GM21825 (cell line): Measurements from ENCODE around the gene PSKH1.
A peak's percentile ranks its signal among the peaks of the same experiment; 100 is the strongest.
"Not testable (repeated sequence)": the region's sequence is repeated elsewhere in the genome, so short reads cannot be mapped to it uniquely, and the experiment has no call there.

Source experiments
- ATAC-seq: cut with Tn5 transposase; IDR thresholded peaks from one replicate; pipeline ENCODE4 v1.9.1; 2021; ENCODE audit warnings: mild to moderate bottlenecking, moderate library complexity; ENCODE audit not compliant: unreplicated experiment

Gene PSKH1

DNA sequence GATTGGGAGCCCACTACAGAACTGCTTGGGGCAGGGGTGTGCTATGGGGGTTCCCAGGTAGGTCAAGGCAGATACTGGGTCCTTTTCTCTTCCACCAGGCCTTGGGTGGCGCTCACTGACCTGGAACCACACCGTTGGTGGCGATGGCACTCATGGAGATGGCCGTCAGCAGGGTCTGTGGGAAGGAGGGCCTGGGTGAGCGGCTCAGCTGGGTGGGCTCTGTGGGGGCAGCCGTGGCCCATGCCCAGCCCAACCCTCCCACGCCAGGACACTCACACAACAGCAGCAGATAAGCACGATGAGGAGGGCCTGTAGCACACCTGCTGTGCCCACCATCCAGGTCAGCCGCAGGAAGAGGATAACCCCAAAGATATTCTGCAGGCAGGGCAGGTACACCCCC, 64.6 kb downstream of the PSKH1 start:
- no peak for ATAC-seq

DNA sequence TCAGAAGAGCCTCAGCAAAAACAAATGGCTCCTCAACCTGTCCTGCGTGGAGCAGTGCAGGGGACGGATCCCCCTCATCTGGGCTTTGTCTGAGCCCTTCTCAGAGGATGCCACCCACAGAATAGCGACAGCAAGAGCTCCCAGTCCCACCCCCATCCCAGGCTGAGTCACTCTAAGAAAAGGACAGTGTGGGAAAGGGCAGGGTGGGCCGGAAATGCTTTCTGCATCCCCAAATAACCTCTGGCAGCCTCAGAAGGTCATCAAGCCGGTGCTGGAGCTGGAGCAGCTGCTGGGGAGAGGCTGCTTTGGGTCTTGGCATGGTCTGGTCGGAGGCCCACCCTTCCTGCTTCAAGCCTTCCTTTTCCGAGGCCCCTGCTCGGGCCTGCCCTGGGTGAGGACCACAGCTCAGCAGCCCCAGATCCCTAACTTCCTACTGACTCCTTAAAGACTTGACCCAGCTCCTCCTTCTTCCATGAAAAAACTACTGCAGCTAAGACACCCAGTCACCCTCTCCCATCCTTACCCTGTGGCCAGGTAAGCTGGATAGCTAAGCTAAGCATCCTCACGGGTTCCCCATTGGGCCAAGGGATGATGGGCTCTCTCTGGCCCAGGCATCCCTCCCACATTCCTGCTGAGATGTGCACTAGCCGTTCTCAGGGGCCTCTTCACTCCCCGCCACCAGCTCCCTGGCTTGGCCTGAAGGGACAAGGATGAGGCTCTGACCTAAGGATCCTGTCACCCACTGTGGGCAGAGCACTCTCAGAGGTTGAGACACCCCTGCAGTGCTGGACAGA, 66.7 kb downstream of the PSKH1 start:
- no peak for ATAC-seq

DNA sequence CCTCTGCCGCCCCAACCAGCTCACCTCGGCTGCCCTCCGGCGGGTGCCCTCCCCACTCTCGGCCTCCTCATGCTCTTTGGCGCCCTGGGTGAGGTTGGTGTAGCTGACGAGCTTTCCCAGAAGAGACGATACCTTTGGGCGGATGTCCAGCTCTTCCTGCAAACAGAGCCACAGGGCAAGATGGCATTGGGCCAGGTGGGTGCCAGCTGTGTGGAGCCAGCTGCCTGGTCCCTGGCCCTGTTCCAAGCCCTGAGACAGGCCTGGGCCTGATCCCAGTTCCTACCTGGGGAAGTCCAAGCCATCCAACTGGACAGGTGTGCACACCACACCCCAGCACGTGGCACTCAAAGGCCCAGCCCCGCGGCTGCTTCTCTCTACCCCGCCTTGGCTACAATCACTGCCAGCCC, 68.5 kb downstream of the PSKH1 start:
- ATAC-seq = no peak

DNA sequence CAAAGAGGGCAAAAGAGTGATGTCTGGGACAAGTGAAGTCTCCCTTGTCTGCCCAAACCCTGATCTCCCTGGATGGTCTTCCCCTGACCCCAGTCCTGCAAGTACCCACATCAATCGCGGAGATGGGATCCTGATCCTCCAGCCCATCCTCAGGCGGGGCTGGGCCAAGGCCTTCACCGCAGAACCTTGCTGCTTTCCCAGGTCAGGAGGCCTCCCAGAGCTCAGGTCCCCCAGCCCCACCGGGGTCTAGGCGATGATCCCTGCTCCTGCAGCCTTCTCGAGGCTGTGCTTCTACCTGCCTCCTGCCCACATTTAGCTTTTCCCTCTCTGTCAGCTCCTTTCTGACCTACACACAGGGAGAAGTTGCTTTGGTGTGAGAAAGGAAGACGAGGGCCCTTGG, 69.1 kb downstream of the PSKH1 start:
- ATAC-seq = no peak

DNA sequence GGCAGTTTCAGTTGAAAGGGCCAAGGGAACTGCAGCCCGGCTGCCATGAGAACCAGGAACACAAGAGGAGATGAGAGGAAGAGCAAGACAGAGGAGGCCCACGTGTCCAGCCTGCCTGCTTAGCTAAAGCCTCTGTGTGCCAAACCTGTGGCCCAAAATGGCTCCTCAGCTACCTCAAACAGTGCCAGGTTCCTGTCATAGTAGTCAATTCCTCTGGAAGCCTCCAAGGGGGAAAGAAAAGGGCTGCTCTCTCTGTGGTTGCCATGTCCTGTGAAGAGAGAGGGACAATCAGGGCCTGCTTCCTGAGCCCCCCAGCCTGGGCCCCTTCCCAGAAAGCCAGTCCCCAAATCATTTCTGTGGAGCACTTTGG, 70.2 kb downstream of the PSKH1 start:
- no peak for ATAC-seq

DNA sequence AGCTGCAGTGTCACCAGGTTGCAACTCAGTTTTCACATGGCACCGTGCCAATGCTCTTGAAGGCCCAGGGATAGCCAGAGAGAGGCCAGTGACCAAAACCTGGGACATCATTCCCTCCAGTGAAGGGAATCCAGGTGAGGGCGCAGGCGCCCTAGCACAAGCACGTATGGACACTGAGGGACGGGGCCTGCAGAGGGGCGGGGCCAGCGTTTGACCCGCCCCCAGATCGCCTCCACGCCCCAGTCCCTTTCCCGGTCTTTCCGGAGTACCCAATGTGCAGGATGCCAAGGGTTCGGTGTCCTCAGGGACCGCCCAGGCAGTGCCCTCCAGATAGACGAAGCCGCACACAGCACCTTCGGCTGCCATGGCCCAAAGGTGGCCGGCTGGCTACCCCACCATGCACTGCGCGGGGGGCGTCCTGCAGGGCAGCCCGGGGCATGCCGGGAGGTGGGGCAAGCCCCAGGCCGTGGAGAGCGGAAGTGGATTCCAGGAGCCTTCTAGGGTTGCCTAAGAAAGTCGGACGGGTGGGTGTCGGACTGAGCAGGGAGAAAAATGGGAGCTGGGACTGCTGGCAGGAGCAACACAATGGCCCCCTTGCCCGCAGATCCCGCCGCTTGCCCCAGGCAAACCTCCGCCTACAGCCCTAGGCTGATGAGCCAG, 70.7 kb downstream of the PSKH1 start:
- ATAC-seq = no peak

DNA sequence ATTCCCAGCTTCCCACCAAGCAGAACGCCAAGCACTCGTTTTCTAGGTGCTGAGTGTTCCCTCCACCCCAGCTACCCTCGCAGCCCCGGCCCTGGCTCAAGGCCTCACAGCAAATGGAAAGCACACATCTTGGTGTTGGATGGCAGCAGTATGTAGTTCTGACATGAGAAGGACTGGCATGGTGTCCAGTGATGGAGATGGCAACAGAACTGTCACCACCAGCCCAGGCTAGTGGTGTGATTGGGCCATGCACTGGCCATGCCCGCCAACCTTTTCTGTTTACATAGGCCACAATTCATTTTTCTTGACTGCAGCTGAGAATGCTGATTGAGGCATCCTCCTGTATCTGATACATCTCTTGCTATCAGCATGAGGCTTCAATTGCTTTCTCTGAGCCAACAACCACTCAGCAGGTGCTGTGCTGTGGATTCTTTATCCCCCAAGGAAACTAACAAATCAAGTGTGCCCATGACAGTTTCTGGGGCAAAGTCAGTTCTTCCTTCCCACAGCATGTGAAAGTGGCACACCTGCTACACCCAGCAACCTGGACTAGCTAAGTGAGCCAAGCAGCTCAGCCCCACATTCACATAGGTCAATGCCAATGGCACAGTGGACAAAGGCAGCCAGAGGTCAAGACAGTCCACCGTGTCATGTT, 71.5 kb downstream of the PSKH1 start:
- no peak for ATAC-seq

DNA sequence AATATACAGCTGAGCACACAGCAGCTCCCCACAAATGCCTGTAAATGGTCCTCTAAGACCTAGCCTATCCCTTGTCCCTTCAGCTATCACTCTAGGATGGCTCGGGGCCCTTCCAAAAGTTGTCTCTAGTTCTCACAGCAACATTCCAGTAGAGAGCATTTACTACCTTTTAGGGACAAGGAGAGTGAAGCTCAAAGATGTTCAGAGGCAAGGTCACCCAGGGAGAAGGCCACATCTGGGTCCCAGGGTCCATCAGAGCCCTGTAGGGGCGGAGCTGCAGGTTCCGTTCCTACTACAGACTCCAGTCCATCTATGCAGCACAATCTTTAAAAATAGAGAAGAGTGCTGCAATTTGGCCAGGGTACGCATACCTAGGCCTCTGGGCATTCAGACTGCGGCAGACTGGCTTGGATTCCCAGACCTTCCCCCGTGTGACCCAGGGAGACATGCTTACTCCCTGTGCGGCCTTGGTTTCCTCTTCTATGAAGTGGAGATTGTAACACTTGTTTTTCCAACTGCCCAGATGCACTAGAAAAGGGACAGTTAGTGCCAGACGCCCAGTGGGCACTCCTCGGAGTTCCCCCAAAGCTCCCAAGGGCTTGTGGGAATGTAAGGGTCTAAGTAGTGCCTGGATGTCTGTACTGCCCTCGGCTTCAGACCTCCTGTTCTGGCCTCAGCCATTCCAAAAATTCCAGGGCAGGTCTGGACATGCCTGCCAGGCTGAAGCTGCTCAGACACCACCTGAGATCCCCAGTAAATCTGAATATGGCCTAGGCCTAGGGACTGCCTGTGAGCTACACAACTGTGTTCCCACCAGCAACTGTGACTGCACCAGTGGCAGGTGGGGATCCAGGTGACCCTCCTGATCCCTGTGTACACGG, 72.9 kb downstream of the PSKH1 start:
- no peak for ATAC-seq

DNA sequence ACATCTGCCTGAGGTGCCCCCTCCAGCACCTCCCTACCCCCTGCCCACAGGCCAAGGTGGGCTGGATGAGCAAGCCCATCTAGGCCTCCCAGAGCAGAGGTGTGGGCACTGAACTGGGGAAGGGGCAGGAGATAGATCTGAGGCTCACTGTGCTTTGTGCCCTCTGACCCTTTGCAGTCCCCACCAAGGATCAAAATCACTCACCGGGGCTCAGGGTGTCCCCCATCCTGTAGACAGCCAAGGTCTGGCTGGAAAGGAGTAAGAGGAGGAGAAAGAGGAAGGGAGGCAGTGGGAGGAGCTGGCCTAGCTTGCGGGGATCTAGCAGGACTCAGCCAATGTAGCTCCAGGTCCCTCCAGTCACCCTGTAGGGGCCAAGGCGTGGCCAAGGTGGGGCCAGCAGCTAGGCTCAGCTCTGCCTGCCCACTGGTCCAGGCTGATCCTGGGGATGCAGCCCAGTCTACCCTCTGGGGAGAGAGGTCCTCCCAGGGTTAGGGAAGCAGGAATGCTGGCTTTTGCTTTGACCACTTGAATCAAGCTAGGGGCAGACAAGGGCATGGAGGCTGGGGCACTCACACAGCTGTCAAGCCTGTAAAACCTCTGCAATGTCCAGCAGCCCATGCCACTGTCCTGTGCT, 73.6 kb downstream of the PSKH1 start:
- ATAC-seq = no peak

DNA sequence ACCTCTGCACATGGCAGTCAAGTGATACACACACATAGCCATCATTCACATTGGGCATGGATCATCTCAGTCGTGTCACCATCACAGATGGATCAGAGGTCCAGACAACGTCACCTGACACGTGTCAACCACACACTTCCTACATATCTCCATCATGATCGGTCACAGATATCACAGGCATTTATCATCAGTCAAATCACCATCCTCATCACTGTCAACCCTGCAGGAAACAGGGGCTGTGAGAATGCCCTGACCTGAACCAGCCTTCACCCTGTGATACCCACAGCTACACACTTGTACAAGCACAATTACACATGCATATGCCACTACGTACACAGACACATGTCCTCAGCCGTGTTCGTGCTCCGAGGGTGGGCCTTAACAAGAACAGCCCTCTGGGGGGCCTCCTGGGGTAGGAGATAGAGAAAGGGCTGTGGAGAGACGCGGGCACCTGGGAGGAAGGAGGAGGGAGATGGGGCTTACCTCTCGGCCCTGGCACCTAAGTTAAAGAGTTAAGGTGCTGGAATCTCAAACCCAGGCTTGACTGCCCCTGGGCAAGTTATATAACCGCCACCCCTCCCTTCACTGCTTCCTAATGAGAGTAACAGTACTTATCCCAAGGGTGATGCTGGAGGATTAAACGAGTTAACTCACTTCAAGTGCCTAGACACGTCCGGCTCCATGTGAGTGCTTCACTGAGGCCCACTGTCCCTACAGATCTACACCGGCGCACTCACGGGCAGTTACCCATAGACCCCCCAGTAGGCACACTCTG, 74.3 kb downstream of the PSKH1 start:
- no peak for ATAC-seq

DNA sequence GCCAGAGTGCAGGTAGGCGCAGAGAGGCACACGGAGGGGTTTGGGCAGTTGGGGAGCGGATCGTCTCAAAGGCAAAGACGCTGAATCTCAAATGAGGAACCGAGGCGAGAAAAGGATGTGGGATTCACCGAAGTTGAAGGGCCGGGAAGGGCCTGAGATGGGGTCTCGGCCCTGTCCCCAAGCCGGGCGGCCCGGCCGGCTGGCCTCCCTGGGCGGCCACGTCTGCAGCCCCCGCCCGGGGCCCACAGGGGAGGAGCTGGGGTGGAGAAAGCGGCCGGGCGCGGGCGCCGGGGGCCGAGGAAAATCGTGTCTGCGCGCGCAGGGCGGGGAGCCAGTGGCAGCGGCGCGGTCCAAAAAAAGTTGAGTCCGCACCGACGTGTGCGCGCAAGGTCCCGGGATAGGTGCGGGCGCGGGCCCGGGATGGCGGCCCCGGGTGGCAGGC, 74.9 kb downstream of the PSKH1 start:
- peak; percentile 22 for ATAC-seq

DNA sequence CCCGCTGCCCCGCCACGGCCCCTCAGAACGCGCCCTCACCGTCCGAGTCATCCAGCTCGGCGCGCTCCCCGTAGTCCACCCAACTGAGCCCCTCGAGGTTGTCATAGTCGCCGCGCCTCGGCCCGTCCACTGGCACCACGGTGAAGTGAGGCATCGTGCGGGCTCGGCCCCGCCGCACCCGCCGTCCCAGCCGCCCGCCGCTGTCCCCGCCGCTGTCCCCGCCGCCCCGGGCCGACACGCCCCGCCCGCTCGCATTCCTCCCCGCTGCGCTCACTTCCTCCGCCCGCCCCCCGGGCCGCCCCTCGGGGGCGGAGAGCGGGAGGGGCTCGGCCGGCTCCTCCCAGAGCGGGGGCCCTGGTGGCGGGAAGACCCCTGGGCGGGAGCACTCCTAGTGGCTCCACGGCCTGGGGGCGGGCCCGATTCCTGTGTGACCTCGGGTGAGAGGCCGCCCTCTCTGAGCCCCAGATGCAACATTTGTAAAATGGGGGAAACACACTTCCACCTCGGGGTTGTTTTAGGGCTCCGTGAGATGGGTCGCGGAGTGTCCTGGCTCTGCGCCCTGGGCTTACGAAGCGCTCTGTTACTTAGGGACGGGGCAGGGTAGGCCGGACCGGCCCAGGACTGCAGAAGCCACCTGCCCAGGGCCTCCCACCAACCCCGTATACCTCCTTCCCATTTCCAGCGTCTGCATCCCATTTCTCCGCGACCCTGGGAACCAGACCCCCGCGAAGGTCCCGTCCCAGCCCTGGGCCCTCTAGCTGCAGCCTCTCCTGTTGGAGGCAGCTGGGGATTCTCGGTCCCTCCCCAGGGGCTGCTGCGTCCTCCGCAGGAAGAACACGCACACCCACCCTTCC, 75.6 kb downstream of the PSKH1 start, which contains the start of gene SLC12A4:
Gene SLC12A4 (minus strand): TSS at position 238 of the 854 bp plus-strand sequence. CDS start 84 bp downstream, at position 154.
- peak; percentile 87 for ATAC-seq

DNA sequence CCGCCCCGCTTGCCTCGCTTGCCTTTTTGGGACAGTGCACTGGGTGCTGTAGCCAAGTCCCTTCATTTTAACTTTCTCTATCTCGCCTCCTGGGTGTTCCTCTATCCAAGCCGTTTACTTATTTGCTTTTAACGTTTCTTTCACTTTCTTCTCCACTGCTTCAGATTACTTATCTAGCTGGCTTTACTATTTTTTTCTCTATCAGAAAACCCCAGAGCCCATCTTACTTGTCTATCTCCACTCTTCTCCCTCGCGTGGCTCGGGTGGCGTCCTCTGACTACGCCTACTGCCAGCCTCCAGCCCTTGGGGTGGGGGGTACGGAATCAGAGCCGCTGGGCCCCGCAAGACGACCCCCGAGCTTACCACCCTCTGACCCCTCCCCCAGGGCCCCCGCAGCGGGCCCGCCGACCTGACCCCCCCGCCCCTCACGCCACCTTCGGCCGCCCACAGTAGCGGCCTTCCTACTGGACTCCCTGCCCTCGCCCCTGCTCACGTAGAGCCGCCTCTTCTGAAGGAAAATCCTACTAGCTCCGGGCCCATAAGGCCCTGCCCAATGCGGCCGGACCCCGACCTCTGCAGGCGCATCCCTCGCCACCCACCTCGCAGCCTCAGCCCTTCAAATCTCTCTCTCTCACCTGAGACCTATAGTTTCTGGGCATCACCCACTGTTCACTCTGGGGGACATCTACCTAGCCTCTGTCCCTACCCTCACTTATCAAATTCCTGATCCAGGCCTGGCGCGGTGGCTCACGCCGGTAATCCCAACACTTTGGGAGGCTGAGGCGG, 76.4 kb downstream of the PSKH1 start:
- no peak for ATAC-seq

DNA sequence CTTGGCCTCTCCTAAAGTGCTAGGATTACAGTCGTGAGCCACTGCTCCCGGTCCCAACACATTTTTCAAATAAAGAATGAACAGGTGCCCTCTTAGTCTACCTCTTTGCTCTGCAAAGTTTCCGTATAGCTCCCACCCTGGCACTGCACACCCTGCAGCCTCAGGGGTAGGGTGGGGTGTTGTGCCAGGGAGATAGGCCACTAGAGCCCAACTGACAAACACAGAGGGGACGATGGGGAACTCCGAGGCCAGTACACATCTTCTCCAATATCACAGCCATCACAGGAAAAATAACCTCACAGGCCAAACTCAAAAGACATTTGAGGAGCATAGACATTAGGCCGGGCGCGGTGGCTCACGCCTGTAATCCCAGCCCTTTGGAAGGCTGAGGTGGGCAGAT, 78.1 kb downstream of the PSKH1 start:
- ATAC-seq = no peak

DNA sequence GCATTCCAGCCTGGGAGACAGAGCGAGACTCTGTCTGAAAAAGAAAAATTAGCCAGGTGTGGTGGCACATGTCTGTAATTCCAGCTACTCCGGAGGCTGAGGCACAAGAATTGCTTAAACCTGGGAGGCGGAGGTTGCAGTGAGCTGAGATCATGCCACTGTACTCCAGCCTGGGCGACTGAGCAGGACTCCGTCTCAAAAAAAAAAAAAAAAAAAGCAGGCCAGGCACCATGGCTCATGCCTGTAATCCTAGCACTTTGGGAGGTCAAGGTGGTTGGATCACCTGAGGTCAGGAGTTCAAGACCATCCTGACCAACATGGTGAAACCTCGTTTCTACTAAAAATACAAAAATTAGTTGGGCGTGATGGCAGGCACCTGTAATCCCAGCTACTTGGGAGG, 79.2 kb downstream of the PSKH1 start:
- ATAC-seq = not testable (repeated sequence)

DNA sequence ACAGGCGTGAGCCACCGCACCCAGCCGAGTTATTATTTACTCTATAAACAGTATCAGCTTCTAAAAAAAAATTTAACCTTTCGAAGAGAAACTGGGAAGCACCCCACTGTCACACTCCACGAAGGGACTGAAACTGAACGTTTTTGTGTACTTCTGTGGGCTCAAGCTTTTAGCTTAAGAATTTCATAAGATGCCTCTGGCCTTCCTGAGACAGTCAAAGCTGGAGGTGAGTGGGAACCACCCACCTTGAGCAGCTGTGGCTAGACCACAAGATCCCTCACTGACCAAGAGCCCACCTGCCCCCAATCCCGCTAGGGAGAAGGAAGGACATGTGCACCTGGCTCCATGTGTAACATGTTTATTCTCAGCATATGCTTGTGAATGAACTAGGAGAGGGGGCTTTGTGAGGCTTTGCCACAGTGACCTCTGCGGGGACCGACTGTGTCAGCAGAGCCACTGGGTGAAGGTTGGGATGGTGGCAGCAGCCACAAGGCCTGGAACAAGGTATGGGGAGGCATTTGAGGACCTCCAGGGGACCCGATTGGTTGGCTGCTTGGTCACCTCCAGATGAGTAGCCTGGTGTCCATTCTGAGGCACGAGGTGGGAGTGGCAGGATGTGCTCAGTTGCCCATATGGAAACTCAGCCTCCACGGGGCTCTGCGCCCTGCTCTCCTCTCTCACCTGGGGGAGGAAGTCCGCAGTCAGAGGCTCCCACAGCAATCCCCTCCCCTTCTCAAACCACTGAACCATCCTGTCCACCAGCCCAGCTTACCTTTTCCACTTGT, 82.5 kb downstream of the PSKH1 start:
- ATAC-seq = no peak

DNA sequence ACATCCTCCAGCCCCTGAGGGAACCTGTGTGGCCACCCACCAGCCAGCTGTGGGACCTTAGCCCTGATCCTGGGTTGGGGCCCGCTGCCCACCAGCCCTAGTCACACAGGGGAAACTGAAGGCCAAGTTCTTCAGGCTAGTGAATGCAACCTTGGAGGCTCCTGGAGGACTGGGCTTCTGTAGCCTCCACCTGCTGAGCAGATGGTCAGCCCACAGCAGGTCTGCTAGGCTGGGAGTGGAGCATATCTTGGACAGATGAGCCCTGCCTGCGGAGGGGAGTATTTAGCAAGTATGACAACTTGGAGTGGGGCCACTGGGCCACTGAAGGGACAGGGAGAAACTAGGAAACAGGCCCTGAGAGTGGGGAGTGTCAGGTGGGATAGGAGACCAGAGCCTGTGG, 83.2 kb downstream of the PSKH1 start:
- no peak for ATAC-seq
